Mesothelial cell of epicardium (in vitro differentiated cells): ENCODE data around the gene OCRL. TPM values are rescaled to one million over a fixed set of nuclear protein-coding genes. Genes with fewer than 3 reads are reported as not detected.
A peak's percentile ranks its signal among the peaks of the same experiment; 100 is the strongest.
"Not testable (repeated sequence)": the region's sequence is repeated elsewhere in the genome, so short reads cannot be mapped to it uniquely, and the experiment has no call there.

Source experiments
- DNase-seq, 2 experiments: peaks; one replicate each; pipeline ENCODE4 v3.0.0; 2021; ENCODE audit warnings: low spot score in 2 of 2; ENCODE audit not compliant: unreplicated experiment in 2 of 2
- H3K27ac Mint-ChIP-seq: 2 replicates; pipeline ENCODE4 v1.8.0; 2021; ENCODE audit warnings: mixed read lengths
- H3K27me3 Mint-ChIP-seq: 2 replicates; pipeline ENCODE4 v1.8.0; 2021; ENCODE audit warnings: low read depth, mixed read lengths
- H3K36me3 Mint-ChIP-seq: 2 replicates; pipeline ENCODE4 v1.8.0; 2021; ENCODE audit warnings: mixed read lengths
- H3K4me1 Mint-ChIP-seq: 2 replicates; pipeline ENCODE4 v1.8.0; 2021; ENCODE audit warnings: mixed read lengths
- H3K4me3 Mint-ChIP-seq: 2 replicates; pipeline ENCODE4 v1.8.0; 2021; ENCODE audit warnings: mild to moderate bottlenecking, moderate library complexity, mixed read lengths
- H3K9me3 Mint-ChIP-seq: 2 replicates; pipeline ENCODE4 v1.8.0; 2021; ENCODE audit warnings: mixed read lengths
- CTCF ChIP-seq: fragments of 200-600 bp; sonication (generic); IDR thresholded peaks from one replicate; pipeline ENCODE4 v1.5.0; 2021; ENCODE audit warnings: antibody characterized with exemption; ENCODE audit not compliant: unreplicated experiment
- total RNA-seq: library from RNA; stranded (reverse); gene quantifications from 3 replicates; pipeline ENCODE4 v1.2.1, GENCODE V29; 2021

The OCRL gene
- total RNA-seq, 1 donor from 2014 or later = 49.0 TPM

DNA sequence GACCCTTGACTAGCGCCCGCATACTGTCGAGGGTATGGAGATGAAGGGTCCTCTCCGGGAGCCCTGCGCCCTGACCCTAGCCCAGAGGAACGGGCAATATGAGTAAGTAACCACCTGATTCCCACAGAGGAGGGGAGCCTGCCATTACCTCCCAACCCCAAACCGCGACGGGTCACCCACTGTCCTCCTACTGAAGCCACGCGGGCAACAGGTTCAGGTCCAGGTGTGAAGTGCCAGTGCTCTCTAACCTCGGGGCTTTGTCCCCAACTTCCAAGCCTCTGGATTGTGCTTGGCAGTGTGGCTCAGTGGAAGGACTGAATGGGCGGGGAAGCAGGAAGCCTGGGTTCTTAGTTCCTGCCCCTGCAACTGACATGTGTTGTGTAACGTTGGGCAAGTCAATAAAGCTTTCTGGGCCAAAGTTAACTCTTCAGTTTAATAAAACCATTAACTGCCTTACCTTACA is 694 bp downstream of the OCRL start:
- no peak for TF ChIP-seq CTCF
- no peak for DNase-seq
- H3K4me3 Mint-ChIP-seq = peak overlapping the region; percentile 74
- no peaks in the 10 kb centered on the region for H3K27me3 Mint-ChIP-seq
- H3K9me3 Mint-ChIP-seq = no peaks in the 10 kb centered on the region
- H3K4me1 Mint-ChIP-seq = peaks cover 14% of the 10 kb centered on the region
- no peaks in the 10 kb centered on the region for H3K36me3 Mint-ChIP-seq
- peak overlapping the region; percentile 23 for H3K27ac Mint-ChIP-seq

- Mint-ChIP-seq H3K4me3 (no peak overlapping the region), H3K27ac (no peak overlapping the region), H3K4me1 (peaks cover 10% of the 10 kb centered on the region), H3K9me3 (no peaks in the 10 kb centered on the region), H3K27me3 (no peaks in the 10 kb centered on the region), H3K36me3 (peaks cover 13% of the 10 kb centered on the region)
- DNase-seq = no peak
- TF ChIP-seq CTCF = no peak
These were observed 4.7 kb downstream of the OCRL start for GRCh38 chrX:129544780-129545179.

GRCh38 chrX:129545408-129545807 is 5.3 kb downstream of the OCRL start:
- no peak overlapping the region for H3K27ac Mint-ChIP-seq
- DNase-seq = no peak
- TF ChIP-seq CTCF = no peak
- H3K4me1 Mint-ChIP-seq = peaks cover 10% of the 10 kb centered on the region
- no peak overlapping the region for H3K4me3 Mint-ChIP-seq
- H3K36me3 Mint-ChIP-seq = peaks cover 15% of the 10 kb centered on the region
- no peaks in the 10 kb centered on the region for H3K9me3 Mint-ChIP-seq
- H3K27me3 Mint-ChIP-seq = no peaks in the 10 kb centered on the region

- Mint-ChIP-seq H3K4me1 (no peaks in the 10 kb centered on the region), H3K9me3 (no peaks in the 10 kb centered on the region), H3K27ac (peak overlapping the region; percentile 54), H3K4me3 (no peak overlapping the region), H3K27me3 (no peaks in the 10 kb centered on the region), H3K36me3 (peaks cover 22% of the 10 kb centered on the region)
- no peak for TF ChIP-seq CTCF
- no peak for DNase-seq
These were observed 9.1 kb downstream of the OCRL start for GRCh38 chrX:129549124-129549523.

DNA sequence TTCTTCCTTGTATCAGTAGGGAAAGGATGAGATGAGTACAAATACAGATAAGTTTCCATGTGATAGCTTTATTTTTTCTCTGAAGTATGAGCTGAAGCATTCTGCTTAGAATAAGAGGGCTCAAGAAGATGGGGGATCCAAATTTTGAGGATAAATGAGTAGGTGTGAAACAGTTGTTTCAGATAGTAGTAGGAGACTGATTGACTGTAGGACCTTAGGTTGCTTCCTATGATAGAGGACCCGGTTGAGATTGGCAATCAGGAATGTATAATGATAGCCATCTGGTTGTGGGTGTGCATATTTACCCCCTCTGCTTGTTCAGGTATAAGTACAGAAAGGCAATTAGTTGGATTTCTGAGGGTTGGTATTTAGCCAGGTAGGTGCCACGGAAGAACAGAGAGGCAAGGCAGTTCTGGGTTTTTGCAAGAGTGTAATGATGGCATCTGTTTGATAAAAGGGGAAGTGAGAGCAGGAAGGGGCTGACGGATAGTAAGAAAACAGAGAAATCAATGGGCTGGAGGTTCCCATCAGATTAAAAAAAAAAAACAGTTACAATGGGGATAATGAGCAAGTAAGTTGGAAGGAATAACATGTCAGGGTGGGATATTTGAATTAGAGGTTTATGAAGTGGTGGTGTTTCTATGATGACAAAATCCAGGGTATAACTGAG is 13.7 kb downstream of the OCRL start:
- Mint-ChIP-seq H3K27me3 (no peaks in the 10 kb centered on the region), H3K4me3 (no peak overlapping the region), H3K27ac (no peak overlapping the region), H3K36me3 (peaks cover 33% of the 10 kb centered on the region), H3K9me3 (no peaks in the 10 kb centered on the region), H3K4me1 (no peaks in the 10 kb centered on the region)
- DNase-seq = no peak
- no peak for TF ChIP-seq CTCF

DNA sequence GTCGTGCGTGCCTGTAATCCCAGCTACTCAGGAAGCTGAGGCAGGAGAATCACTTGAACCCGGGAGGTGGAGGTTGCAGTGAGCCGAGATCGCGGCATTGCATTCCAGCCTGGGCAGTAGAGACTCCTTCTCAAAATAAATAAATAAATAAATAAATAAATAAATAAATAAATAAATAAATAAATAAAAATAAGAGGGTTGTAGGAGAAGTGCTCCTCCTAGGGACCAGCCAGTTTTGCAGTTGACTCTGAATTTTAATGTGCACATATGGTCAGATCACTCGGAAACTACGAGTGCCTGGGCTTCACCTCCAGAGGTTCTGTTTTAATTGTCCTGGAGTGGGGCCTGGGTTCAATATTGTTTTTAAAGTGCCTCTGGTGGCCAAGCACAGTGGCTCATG is 14.8 kb downstream of the OCRL start:
- not testable (repeated sequence) for H3K27ac Mint-ChIP-seq, DNase-seq, H3K4me3 Mint-ChIP-seq, H3K4me1 Mint-ChIP-seq, H3K9me3 Mint-ChIP-seq, H3K27me3 Mint-ChIP-seq
- peaks cover 29% of the 10 kb centered on the region for H3K36me3 Mint-ChIP-seq
